ENCODE data around the gene SSRP1. TPM values are rescaled to one million over a fixed set of nuclear protein-coding genes. Genes with fewer than 3 reads are reported as not detected.

The SSRP1 gene
- total RNA-seq, 1 donor from 2014 or later = 99.4 TPM

- H3K4me3 Mint-ChIP-seq (ENCODE audit: unreplicated experiment) = peak overlapping the region; percentile 92
- TF ChIP-seq CTCF (IDR thresholded peaks at IDR 0.05) = no peak
- peaks cover 24% of the 10 kb centered on the region for H3K4me1 Mint-ChIP-seq (ENCODE audit: unreplicated experiment)
- peaks cover 26% of the 10 kb centered on the region for H3K36me3 Mint-ChIP-seq (ENCODE audit: unreplicated experiment)
- peaks cover 8% of the 10 kb centered on the region for H3K27me3 Mint-ChIP-seq (ENCODE audit: unreplicated experiment)
- H3K9me3 Mint-ChIP-seq (ENCODE audit: unreplicated experiment) = no peaks in the 10 kb centered on the region
- H3K27ac Mint-ChIP-seq (ENCODE audit: unreplicated experiment) = peak overlapping the region; percentile 99
- no peak for DNase-seq (ENCODE audit: extremely low spot score, unreplicated experiment)
These were observed 709 bp downstream of the SSRP1 start for GRCh38 chr11:57335023-57335342.

GRCh38 chr11:57332694-57333440 is 2.8 kb downstream of the SSRP1 start:
- Mint-ChIP-seq H3K27ac (ENCODE audit: unreplicated experiment) (no peak overlapping the region), H3K9me3 (ENCODE audit: unreplicated experiment) (no peaks in the 10 kb centered on the region), H3K4me3 (ENCODE audit: unreplicated experiment) (no peak overlapping the region), H3K4me1 (ENCODE audit: unreplicated experiment) (peaks cover 24% of the 10 kb centered on the region), H3K36me3 (ENCODE audit: unreplicated experiment) (peaks cover 39% of the 10 kb centered on the region), H3K27me3 (ENCODE audit: unreplicated experiment) (no peaks in the 10 kb centered on the region)
- no peak for TF ChIP-seq CTCF (IDR thresholded peaks at IDR 0.05)
- no peak for DNase-seq (ENCODE audit: extremely low spot score, unreplicated experiment)

GRCh38 chr11:57331720-57332119 is 4.0 kb downstream of the SSRP1 start:
- no peaks in the 10 kb centered on the region for H3K9me3 Mint-ChIP-seq (ENCODE audit: unreplicated experiment)
- no peak overlapping the region for H3K27ac Mint-ChIP-seq (ENCODE audit: unreplicated experiment)
- DNase-seq (ENCODE audit: extremely low spot score, unreplicated experiment) = no peak
- no peak overlapping the region for H3K4me3 Mint-ChIP-seq (ENCODE audit: unreplicated experiment)
- H3K36me3 Mint-ChIP-seq (ENCODE audit: unreplicated experiment) = peaks cover 49% of the 10 kb centered on the region
- peaks cover 28% of the 10 kb centered on the region for H3K4me1 Mint-ChIP-seq (ENCODE audit: unreplicated experiment)
- H3K27me3 Mint-ChIP-seq (ENCODE audit: unreplicated experiment) = no peaks in the 10 kb centered on the region
- no peak for TF ChIP-seq CTCF (IDR thresholded peaks at IDR 0.05)

- no peak for TF ChIP-seq CTCF (IDR thresholded peaks at IDR 0.05)
- DNase-seq (ENCODE audit: extremely low spot score, unreplicated experiment) = no peak
- H3K4me1 Mint-ChIP-seq (ENCODE audit: unreplicated experiment) = peaks cover 36% of the 10 kb centered on the region
- no peaks in the 10 kb centered on the region for H3K9me3 Mint-ChIP-seq (ENCODE audit: unreplicated experiment)
- no peaks in the 10 kb centered on the region for H3K27me3 Mint-ChIP-seq (ENCODE audit: unreplicated experiment)
- peaks cover 54% of the 10 kb centered on the region for H3K36me3 Mint-ChIP-seq (ENCODE audit: unreplicated experiment)
- no peak overlapping the region for H3K4me3 Mint-ChIP-seq (ENCODE audit: unreplicated experiment)
- no peak overlapping the region for H3K27ac Mint-ChIP-seq (ENCODE audit: unreplicated experiment)
These were observed 5.7 kb downstream of the SSRP1 start for GRCh38 chr11:57330029-57330428.

- Mint-ChIP-seq H3K36me3 (ENCODE audit: unreplicated experiment) (peaks cover 54% of the 10 kb centered on the region), H3K4me1 (ENCODE audit: unreplicated experiment) (peaks cover 31% of the 10 kb centered on the region), H3K4me3 (ENCODE audit: unreplicated experiment) (no peak overlapping the region), H3K27me3 (ENCODE audit: unreplicated experiment) (no peaks in the 10 kb centered on the region), H3K27ac (ENCODE audit: unreplicated experiment) (peak overlapping the region; percentile 100), H3K9me3 (ENCODE audit: unreplicated experiment) (no peaks in the 10 kb centered on the region)
- no peak for TF ChIP-seq CTCF (IDR thresholded peaks at IDR 0.05)
- DNase-seq (ENCODE audit: extremely low spot score, unreplicated experiment) = no peak
These were observed 8.0 kb downstream of the SSRP1 start for GRCh38 chr11:57327721-57328120.

Data from osteocyte (in vitro differentiated cells).